WTC11 (cell line): ENCODE results near the gene PON1.

Experiments
- CREB1 ChIP-seq: sonication (generic); formaldehyde crosslinking; IDR thresholded peaks from 2 replicates; pipeline ENCODE4 v1.8.0; 2023; ENCODE audit warnings: mild to moderate bottlenecking, missing genetic modification reagents
- ELF4 ChIP-seq: sonication (generic); formaldehyde crosslinking; IDR thresholded peaks from 2 replicates; pipeline ENCODE4 v1.8.1; 2022; ENCODE audit warnings: low read depth, mild to moderate bottlenecking, moderate library complexity, missing genetic modification reagents
- ESRRA ChIP-seq: sonication (generic); formaldehyde crosslinking; IDR thresholded peaks from 2 replicates; pipeline ENCODE4 v1.8.1; 2022; ENCODE audit warnings: mild to moderate bottlenecking, missing genetic modification reagents, borderline replicate concordance
- JAZF1 ChIP-seq: fragments of 250-450 bp; sonication (Bioruptor Pico); IDR thresholded peaks from 2 replicates; pipeline ENCODE4 v1.9.0; 2021; ENCODE audit warnings: moderate library complexity, mild to moderate bottlenecking, inconsistent platforms
- NFATC4 ChIP-seq: fragments of 250-450 bp; sonication (Bioruptor Pico); IDR thresholded peaks from 2 replicates; pipeline ENCODE4 v1.9.0; 2021; ENCODE audit warnings: mild to moderate bottlenecking
- NFYB ChIP-seq: sonication (generic); formaldehyde crosslinking; conservative IDR thresholded peaks from 2 replicates; pipeline ENCODE4 v1.8.0; 2022; ENCODE audit warnings: low read depth, missing genetic modification reagents
- NR3C1 ChIP-seq: sonication (generic); formaldehyde crosslinking; conservative IDR thresholded peaks from 2 replicates; pipeline ENCODE4 v1.8.1; 2023; ENCODE audit warnings: low read depth, mild to moderate bottlenecking, missing genetic modification reagents
- ZNF121 ChIP-seq: sonication (generic); formaldehyde crosslinking; IDR thresholded peaks from 2 replicates; pipeline ENCODE4 v1.8.0; 2023; ENCODE audit warnings: missing genetic modification reagents
- ZNF232 ChIP-seq: sonication (generic); formaldehyde crosslinking; IDR thresholded peaks from 2 replicates; pipeline ENCODE4 v1.8.0; 2022; ENCODE audit warnings: mild to moderate bottlenecking, missing genetic modification reagents
- TF ChIP-seq, protein P1 (sequence below): fragments of 200-600 bp; IDR thresholded peaks from 2 replicates; pipeline ENCODE4 v1.8.0; 2022; ENCODE audit warnings: antibody characterized with exemption
- TF ChIP-seq, protein P2 (sequence below): sonication (generic); formaldehyde crosslinking; IDR thresholded peaks from 2 replicates; pipeline ENCODE4 v1.8.1; 2023; ENCODE audit warnings: mild to moderate bottlenecking, missing genetic modification reagents, moderate library complexity
- TF ChIP-seq, protein P3 (sequence below): sonication (generic); formaldehyde crosslinking; IDR thresholded peaks from 2 replicates; pipeline ENCODE4 v1.8.1; 2023; ENCODE audit warnings: mild to moderate bottlenecking, missing genetic modification reagents
- TF ChIP-seq, protein P4 (sequence below): sonication (generic); formaldehyde crosslinking; conservative IDR thresholded peaks from 2 replicates; pipeline ENCODE4 v1.8.1; 2022; ENCODE audit warnings: mild to moderate bottlenecking, missing genetic modification reagents
- TF ChIP-seq, protein P5 (sequence below): sonication (generic); formaldehyde crosslinking; IDR thresholded peaks from 2 replicates; pipeline ENCODE4 v1.8.0; 2023; ENCODE audit warnings: missing genetic modification reagents

DNA sequence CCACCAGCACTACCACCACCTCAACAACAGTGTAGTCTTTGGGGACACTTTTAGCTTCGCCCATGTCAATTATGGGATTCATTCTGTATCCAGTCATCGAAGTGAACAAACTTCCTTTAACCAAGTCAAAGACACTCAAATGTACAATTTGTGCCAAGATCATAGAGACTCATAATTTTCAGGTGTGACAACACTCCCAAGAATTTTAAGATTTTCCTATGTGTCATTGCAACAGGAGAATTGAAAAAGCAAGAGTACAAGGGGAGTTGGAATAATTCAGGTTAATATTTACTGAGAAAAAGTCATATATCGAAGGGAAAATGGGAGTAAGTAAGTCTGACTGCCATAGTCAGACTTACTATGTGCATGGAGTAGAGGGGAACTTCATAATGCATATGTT, 26.2 kb downstream of the PON1 start:
- TF ChIP-seq NR3C1 (no peak), ELF4 (CRISPR knock-in tag) (no peak), NFYB (CRISPR knock-in tag) (no peak), CREB1 (CRISPR knock-in tag) (no peak), ZNF121 (no peak), JAZF1 (CRISPR knock-in tag) (no peak), ESRRA (CRISPR knock-in tag) (no peak), ZNF232 (CRISPR knock-in tag) (no peak), NFATC4 (CRISPR knock-in tag) (no peak)
- TF ChIP-seq, protein P1, sequence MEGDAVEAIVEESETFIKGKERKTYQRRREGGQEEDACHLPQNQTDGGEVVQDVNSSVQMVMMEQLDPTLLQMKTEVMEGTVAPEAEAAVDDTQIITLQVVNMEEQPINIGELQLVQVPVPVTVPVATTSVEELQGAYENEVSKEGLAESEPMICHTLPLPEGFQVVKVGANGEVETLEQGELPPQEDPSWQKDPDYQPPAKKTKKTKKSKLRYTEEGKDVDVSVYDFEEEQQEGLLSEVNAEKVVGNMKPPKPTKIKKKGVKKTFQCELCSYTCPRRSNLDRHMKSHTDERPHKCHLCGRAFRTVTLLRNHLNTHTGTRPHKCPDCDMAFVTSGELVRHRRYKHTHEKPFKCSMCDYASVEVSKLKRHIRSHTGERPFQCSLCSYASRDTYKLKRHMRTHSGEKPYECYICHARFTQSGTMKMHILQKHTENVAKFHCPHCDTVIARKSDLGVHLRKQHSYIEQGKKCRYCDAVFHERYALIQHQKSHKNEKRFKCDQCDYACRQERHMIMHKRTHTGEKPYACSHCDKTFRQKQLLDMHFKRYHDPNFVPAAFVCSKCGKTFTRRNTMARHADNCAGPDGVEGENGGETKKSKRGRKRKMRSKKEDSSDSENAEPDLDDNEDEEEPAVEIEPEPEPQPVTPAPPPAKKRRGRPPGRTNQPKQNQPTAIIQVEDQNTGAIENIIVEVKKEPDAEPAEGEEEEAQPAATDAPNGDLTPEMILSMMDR = no peak
- TF ChIP-seq, protein P2, sequence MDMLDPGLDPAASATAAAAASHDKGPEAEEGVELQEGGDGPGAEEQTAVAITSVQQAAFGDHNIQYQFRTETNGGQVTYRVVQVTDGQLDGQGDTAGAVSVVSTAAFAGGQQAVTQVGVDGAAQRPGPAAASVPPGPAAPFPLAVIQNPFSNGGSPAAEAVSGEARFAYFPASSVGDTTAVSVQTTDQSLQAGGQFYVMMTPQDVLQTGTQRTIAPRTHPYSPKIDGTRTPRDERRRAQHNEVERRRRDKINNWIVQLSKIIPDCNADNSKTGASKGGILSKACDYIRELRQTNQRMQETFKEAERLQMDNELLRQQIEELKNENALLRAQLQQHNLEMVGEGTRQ = no peak
- TF ChIP-seq, protein P3, sequence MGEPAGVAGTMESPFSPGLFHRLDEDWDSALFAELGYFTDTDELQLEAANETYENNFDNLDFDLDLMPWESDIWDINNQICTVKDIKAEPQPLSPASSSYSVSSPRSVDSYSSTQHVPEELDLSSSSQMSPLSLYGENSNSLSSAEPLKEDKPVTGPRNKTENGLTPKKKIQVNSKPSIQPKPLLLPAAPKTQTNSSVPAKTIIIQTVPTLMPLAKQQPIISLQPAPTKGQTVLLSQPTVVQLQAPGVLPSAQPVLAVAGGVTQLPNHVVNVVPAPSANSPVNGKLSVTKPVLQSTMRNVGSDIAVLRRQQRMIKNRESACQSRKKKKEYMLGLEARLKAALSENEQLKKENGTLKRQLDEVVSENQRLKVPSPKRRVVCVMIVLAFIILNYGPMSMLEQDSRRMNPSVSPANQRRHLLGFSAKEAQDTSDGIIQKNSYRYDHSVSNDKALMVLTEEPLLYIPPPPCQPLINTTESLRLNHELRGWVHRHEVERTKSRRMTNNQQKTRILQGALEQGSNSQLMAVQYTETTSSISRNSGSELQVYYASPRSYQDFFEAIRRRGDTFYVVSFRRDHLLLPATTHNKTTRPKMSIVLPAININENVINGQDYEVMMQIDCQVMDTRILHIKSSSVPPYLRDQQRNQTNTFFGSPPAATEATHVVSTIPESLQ (CRISPR knock-in tag) = no peak
- TF ChIP-seq, protein P4, sequence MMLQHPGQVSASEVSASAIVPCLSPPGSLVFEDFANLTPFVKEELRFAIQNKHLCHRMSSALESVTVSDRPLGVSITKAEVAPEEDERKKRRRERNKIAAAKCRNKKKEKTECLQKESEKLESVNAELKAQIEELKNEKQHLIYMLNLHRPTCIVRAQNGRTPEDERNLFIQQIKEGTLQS (CRISPR knock-in tag) = no peak
- TF ChIP-seq, protein P5, sequence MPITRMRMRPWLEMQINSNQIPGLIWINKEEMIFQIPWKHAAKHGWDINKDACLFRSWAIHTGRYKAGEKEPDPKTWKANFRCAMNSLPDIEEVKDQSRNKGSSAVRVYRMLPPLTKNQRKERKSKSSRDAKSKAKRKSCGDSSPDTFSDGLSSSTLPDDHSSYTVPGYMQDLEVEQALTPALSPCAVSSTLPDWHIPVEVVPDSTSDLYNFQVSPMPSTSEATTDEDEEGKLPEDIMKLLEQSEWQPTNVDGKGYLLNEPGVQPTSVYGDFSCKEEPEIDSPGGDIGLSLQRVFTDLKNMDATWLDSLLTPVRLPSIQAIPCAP (CRISPR knock-in tag) = no peak
